Raji (cell line): ENCODE results near the gene NPHS1.

Experiments
- POLR2A ChIP-seq: IDR thresholded peaks from 2 replicates; pipeline ENCODE4 v1.6.1; 2011; ENCODE audit warnings: low read depth, low read length, control low read depth; ENCODE audit not compliant: insufficient read depth

NPHS1 gene

DNA sequence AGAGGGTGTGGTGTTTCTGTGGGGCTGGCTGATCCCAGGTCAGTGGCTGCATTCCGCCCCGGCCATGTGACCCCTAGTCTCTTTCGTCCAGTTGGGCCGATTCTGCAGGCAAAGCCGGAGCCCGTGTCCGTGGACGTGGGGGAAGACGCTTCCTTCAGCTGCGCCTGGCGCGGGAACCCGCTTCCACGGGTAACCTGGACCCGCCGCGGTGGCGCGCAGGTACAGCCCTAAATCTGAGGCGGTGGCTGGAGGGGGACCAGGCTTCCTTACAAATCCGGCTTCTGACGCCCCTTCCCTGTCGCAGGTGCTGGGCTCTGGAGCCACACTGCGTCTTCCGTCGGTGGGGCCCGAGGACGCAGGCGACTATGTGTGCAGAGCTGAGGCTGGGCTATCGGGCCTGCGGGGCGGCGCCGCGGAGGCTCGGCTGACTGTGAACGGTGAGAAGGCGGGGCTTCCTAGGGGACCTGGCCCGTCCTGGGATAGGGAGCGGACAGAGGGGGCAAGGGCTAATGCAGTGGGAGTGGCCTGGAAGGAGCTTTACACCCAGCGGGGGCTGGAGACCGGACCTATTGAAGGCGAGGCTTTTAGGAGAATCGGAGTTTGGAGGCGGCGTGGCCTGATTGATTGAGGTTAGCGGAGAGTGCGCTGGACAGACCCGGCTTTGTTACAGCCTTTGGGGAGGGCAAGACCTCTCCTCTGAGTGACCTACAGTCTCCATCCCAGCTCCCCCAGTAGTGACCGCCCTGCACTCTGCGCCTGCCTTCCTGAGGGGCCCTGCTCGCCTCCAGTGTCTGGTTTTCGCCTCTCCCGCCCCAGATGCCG lies 8.7 kb upstream of the NPHS1 start:
- no peak for TF ChIP-seq POLR2A

- no peak for TF ChIP-seq POLR2A
These were observed 8.1 kb upstream of the NPHS1 start for GRCh38 chr19:35860436-35860817.

- TF ChIP-seq POLR2A, result no peak
These were observed 7.1 kb upstream of the NPHS1 start for GRCh38 chr19:35859414-35859813.

- no peak for TF ChIP-seq POLR2A
These were observed 6.0 kb upstream of the NPHS1 start for GRCh38 chr19:35858311-35858710.

DNA sequence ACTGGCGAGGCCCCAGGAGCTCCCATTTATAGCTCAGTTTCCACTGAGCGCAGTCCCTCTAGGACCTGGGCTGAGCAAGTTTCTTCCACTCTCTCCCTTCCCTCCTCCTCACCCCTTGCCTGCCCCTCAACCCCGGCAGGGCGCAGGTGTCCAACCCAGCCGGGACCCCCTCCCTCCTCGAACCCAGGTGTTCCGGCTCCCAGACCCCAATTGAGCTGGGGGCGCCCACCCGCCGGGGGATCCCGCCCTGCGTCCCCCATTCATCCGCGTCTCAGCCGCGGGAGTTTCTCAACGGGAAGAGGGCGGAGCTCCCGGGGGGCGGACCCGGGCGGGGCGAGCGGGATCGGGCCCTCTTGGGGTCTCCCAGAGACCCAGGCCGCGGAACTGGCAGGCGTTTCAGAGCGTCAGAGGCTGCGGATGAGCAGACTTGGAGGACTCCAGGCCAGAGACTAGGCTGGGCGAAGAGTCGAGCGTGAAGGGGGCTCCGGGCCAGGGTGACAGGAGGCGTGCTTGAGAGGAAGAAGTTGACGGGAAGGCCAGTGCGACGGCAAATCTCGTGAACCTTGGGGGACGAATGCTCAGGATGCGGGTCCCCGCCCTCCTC lies 4.3 kb upstream of the NPHS1 start, which contains the start of gene KIRREL2:
Gene KIRREL2 (plus strand): TSS at position 366 of the 604 bp plus-strand sequence. CDS start 209 bp downstream, at position 575.
- TF ChIP-seq POLR2A, result no peak

DNA sequence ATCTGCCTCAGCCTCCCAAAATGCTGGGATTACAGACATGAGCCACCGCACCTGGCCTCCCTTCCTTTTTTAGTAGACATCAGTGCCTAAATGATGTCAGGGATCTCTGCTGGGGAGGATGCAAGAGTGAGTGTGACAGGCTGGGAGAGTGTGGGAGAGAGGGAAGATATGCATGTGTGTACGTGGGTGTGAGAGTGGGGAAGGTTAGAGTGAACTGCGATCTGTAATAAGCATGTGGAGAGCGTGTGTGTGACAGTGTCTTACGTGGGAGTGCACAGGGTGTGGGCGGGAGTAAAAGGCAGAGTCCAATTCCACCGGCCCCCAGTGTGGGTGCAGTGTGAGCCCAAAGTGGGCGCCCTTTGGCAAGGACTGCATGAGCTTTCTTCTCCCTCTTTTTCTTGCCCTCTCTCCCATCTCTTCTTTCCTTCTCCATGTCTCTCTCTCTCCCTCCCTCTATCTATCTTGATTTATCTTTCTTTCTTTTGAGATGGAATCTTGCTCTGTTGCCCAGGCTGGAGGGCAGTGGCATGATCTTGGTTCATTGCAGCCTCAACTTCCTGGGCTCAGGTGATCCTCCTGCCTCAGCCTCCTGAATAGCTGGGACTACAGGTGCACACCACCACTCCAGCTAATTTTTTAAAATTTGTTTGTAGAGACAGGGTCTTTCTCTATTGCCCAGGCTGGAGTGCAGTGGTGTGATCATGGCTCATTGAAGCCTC lies 893 bp upstream of the NPHS1 start:
- no peak for TF ChIP-seq POLR2A

- no peak for TF ChIP-seq POLR2A
These were observed 883 bp downstream of the NPHS1 start for GRCh38 chr19:35851213-35852028.

GRCh38 chr19:35848919-35849505 lies 3.3 kb downstream of the NPHS1 start:
- no peak for TF ChIP-seq POLR2A

- no peak for TF ChIP-seq POLR2A
These were observed 3.8 kb downstream of the NPHS1 start for GRCh38 chr19:35848486-35848885.

DNA sequence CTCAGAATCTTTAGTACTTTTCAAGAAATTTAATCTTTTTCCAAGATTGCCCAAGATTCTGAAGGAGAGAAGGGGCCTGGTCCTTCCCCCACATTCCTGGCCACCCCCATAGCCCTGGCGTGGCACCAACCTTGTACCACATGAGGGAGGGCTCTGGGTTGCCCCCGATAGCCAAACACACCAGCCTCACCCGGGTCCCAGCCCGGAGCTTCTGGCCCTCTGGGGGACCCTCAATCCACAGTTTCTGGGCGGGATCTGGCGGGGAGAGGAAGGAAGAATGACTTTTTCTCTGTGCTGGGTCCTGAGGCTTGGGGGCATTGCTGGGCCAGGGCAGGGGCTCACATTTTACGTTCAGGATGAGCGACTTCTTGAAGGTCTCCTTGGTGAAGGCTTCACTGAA lies 4.4 kb downstream of the NPHS1 start:
- TF ChIP-seq POLR2A, result no peak

GRCh38 chr19:35846038-35846668 lies 6.2 kb downstream of the NPHS1 start:
- TF ChIP-seq POLR2A, result no peak

GRCh38 chr19:35845215-35846037 lies 6.9 kb downstream of the NPHS1 start:
- no peak for TF ChIP-seq POLR2A

- no peak for TF ChIP-seq POLR2A
These were observed 7.7 kb downstream of the NPHS1 start for GRCh38 chr19:35844482-35845214.
